NCI-H69 (cell line): ENCODE results near the gene NTSR2.

Experiments
- DNase-seq: peaks from one replicate; lab custom pipeline; 2025; lab: John Stamatoyannopoulos, UW

NTSR2 gene

GRCh38 chr2:11628675-11629074 is 41.3 kb downstream of the NTSR2 start:
- DNase-seq = no peak

DNA sequence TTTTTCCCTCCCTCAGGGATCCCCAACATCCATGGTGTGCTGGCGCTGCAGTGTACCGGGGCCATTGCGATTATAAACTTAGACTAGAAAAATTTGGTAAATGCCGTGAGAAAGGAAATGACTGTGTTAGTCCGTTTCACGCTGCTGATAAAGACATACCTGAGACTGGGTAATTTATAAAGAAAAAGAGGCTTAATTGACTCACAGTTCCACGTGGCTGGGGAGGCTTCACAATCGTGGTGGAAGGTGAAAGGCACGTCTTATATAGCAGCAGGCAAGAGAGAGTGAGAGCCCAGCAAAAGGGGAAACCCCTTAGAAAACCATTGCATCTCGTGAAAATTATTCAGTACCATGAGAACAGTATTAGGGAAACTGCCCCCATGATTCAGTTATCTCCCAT is 44.3 kb downstream of the NTSR2 start:
- DNase-seq = no peak

- DNase-seq = no peak
These were observed 45.1 kb downstream of the NTSR2 start for GRCh38 chr2:11624893-11625292.

DNA sequence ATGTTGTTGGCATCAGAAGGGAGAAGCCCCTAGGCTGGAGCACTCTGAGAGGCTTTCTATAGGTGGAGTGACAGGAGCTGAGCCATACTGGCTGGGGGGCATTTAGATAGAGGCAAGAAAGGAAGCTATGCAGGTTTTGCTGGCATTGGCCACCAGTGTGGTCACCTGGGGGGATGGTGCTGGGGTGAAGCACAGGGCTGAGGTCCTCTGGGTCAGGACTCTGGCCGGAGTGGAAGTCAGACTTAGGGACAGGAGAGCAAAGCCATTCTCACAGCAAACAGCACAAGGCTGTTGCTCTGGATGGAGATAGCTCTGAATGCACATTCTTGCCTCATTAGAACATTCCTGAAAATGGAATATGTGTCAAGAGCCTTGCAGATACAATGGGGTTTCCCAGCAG is 47.4 kb downstream of the NTSR2 start:
- DNase-seq = no peak

GRCh38 chr2:11621410-11621809 is 48.6 kb downstream of the NTSR2 start:
- DNase-seq = no peak

DNA sequence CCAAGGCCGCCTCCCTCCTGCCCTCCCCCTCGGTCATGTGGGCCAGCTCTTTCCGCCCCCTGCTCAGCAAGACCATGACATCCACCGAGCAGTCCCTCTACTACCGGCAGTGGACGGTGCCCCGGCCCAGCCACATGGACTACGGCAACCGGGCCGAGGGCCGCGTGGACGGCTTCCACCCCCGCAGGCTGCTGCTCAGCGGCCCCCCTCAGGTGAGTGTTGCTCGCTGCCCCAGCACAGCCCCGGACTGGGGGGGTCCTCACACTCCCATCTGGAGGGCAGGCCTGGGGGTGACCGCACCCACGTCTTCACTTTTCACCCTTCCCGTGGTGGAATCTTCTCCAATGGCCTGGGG is 51.3 kb downstream of the NTSR2 start:
- DNase-seq = no peak

- no peak for DNase-seq
These were observed 51.8 kb downstream of the NTSR2 start for GRCh38 chr2:11617984-11618707.

GRCh38 chr2:11617527-11617926 is 52.5 kb downstream of the NTSR2 start:
- no peak for DNase-seq

DNA sequence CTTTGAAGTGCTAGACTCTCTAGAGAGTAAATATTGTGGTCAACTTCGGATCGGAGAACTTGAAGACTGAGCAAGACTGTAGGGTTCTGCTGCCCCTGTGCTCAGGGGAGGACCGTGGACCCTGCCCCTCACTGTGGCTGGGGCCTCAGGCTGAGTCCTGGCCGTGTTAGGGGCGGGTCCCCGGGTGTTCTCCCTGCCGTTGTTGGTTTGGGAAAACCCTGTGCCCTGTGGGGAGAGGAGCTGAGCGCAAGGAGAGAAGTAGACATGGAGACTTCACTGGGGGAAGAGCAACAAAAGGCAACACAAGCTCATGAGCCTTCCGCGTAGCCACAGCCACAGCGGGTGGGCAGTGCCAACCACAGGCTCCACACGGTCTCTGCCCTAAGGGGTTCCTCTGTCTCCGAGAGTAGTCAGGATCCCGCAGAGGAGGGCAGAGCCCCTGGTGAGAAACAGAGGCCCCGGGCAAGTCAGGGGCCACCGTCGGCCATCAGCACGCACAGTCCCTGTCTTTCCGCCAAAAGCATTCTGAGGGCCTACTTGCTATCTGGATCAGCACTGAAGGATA is 53.1 kb downstream of the NTSR2 start:
- no peak for DNase-seq

DNA sequence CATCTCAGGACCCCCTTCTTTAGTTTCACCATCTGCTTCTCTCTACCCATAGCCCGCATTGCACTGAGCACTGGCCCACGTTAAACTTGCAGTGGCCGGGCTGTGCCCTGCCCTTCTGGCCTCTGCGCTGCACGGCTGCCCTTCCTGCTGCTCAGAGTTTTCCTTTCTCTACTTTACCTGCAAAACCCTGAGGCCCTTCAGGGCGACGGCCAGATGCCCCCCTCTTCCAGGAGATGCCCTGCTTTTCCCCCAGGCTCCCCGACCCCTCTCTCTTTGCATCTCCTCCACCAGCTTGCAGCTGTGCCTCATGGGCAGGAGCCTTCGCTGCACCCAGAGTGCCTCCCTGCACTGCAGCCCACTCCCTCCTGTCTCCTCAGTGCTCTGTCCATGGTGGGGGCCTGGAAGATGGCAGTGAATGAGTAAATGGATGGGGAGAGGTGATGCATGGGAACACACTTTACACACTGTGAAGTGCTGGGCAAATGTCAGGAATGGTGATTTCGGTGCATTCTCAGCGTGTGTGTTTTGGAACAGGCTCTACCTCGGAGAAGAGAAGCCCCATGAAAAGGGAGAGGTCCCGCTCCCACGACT is 53.8 kb downstream of the NTSR2 start:
- no peak for DNase-seq

DNA sequence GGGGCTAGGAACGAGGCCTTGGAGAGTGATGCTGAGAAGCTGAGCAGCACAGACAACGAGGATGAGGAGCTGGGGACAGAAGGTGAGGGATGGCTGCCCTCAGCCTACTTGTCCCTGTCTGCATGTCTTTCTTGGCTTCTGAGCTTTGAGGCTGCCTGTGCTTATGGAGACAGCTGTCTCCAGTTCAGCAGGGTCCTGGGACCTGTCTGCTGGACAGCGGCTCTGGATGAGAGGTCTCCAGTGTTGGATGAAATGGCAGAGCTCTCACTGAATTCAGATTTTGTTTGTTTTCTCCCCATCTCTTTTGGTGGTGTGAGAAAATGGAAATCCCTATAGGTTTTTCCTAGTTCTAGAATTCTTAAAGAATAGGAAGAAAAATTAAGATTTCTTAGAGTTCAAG is 54.8 kb downstream of the NTSR2 start:
- DNase-seq = no peak

DNA sequence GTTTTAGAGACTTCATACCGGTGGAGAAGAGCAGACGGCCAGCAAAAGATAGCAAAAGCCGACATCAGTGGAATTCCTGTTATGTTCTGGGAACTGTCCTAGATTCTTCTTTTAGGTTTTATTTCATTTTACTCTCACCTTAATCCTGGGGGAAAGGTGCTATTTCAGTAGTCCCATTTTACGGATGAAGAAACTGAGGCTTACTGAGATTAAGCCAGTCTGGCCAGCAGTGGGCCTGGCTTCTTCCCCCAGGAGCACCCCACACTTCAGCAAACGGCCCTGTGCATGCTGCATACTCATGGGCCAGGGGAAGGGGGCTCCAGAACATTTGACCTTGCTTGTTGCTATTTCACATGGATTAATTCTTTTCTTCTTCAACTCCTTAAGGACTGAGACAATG is 56.7 kb downstream of the NTSR2 start:
- no peak for DNase-seq

GRCh38 chr2:11612553-11613215 is 57.3 kb downstream of the NTSR2 start:
- DNase-seq = no peak

DNA sequence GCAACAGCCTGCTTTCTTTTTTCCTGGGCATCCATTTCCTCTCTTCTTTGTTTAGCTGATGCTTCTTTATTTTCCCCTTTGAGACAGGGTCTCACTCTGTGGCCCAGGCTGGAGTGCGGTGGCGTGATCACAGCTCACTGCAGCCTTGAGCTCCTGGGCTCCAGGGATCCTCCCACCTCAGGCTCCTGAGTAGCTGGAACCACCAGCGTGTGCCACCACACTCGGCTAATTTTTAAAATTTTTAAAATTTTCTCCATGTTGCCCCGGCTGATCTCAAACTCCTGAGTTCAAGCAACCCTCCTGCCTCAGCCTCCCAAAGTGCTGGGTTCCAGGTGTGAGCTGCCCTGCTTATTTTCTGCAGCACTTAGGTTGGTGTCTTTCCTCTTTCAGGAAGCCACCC is 58.7 kb downstream of the NTSR2 start:
- no peak for DNase-seq

DNA sequence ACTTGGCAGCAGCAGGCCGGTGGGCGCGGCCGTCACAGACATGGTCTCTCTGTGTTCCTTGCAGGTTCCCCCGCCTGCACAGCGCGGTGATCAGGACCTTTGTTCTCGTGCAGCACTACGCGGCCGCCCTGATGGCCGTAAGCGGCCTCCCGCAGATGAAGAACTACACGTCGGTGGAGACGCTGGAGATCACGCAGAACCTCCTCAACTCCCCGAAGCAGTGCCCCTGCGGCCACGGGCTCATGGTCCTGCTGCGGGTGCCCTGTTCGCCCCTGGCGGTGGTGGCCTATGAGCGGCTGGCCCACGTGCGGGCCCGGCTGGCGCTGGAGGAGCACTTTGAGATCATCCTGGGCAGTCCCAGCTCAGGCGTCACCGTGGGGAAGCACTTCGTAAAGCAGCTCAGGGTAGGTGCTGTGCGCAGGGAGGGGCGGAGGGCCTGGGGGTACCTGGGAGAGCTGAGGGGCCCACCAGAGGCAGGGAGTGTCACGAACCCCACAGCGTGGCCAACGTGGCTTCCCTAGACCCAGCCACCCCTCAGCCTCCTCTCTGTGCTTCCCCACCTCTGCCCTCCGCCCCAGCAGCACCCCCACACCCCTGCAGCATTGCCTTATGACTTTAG is 59.3 kb downstream of the NTSR2 start:
- DNase-seq = no peak
